HG03565 (cell line): ENCODE results near the gene RRP9.
"Not testable (repeated sequence)": the region's sequence is repeated elsewhere in the genome, so short reads cannot be mapped to it uniquely, and the experiment has no call there.

ENCODE experiments used
- ATAC-seq: cut with Tn5 transposase; IDR thresholded peaks from one replicate; pipeline ENCODE4 v1.9.1; 2021; ENCODE audit warnings: mild to moderate bottlenecking, moderate library complexity; ENCODE audit not compliant: unreplicated experiment

The RRP9 gene

DNA sequence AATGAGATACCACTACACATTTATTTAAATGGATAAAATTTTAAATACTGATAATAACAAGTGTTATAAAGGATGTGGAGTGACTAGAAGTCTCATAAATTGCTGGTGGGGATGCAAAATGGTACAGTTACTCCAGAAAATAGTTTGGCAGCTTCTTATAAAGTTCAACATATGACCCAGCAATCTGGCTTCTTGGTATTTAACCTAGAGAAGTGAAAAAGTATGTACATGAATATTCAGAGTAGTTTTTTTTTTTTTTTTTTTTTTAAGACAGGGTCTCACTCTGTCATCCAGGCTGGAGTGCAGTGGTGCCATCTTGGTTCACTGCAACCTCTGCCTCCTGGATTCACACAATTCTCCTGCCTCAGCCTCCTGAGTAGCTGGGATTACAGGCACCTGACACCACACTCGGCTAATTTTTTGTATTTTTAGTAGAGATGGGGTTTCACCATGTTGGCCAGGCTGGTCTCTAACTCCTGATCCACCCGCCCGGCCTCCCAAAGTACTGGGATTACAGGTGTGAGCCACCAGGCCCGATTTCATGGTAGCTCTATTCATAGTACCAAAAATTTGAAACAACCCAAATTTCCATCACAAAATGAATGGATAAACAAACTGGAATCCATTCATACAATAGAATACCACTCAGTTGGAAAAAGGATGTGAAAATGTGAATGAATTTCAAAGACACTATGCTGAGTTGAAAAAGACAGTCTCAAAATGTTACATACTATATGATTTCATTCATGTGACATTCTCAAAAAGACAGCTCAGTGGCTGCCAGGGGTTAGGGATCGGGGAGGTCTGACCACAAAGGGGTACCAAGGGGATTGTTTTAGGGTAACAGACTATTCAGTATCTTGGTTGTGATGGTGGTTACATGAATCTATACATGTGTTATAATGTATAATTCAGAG is 14.4 kb downstream of the RRP9 start:
- no peak for ATAC-seq

DNA sequence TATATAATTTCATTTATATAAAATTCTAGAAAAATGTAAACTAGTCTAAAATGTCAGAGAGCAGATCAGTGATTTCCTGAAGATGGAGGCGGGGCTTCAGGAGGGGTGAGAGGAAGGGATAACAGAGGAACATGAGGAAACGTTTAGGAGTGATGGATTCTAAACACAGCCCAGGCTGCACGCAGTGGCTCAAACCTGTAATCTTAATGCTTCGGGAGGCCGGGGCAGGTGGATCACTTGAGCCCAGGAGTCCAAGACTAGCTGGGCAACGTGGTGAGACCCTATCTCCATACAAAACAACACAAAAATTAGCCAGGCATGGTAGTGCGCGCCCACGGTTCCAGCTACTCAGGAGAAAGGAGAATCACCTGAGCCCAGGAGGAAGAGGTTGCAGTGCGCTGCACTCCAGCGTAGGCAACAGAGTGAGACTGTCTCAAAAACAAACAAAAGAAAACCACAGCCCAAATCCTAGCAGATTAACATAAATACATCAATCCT is 20.6 kb downstream of the RRP9 start:
- no peak for ATAC-seq

DNA sequence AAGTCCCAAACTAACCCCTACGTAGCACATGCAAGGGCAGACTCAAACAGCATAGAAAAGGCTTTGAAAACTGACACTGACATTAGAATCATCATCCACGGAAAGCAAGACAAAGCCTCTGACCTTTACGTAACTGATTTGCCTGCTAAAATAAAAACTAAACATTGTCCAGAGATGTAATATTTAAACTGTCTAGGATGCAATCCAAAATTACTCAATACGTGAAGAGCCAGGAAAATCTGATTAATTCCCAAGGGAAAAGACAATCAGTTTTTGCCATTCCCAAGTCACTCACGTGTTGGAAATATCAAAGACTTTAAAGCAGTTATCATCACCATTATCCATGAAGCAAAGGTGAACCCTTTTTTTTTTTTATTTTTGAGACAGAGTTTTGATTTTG is 25.3 kb downstream of the RRP9 start:
- ATAC-seq = no peak

DNA sequence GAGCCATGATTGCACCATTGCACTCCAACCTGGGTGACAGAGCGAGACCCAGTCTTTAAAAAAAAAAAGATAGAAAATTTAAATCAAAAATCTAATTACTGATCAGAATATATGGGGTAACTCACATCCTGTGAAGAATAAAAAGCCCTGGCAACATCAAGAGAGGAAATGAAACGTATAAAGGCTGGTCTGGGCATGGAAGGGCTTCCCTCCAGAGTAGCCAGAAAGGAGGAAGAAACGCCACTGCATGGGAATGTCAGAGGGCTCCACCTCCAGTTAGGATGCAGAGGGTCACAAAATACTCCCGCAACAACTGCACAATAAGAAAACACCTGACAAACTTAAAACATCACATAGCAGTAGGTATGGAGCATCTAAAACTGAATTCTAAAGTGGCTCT is 33.7 kb downstream of the RRP9 start:
- no peak for ATAC-seq

DNA sequence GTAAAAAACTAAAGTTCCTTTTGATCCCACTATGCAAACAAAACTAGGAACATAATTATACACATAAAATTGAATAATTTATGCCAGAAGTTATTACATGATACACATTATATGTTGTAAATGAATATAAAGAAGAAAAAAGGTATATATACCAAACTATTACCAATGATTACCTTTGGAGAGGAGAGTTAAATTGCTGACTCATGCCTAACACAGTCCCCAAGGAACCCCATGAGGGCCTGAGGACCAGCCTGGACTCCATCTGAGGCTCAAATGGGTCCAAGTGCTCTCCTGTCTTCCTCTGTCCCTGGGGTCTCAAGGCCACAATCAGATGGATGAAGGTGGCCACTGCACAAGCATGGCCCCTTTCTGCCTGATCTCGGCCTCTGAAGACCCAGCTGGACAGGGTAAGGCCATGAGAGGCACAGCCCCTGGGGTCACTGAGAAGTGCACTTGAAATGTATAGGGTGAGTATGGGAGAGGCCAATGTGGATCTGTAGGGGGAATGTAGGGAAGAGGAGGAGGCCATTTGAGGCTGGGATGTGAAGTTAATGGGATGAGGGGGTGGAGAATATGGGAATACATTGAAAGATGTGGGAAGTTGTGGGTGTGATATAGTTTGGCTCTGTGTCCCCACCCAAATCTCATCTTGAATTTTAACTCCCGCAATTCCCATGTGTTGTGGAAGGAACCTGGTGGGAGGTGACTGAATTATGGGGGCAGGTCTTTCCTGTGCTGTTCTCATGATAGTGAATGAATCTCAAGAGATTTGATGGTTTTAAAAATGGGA is 37.5 kb downstream of the RRP9 start:
- no peak for ATAC-seq

DNA sequence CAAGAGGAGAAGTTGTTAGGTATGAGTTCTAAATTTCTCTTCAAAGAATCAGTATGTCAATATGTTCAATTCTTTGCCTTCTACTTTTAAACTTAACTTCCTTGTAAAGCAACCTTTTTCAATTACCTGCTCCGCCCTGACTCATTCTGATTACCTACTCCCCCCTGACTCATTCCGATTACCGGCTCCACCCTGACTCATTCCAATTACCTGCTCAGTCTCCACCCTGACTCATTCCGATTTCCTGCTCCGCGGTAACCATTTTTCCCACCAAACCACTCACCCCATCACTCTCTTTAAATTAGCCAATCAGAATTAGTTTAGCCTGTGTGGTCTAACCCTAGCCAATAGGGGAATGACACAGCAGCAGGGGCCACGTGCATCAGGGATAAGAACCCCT is 39.3 kb downstream of the RRP9 start:
- not testable (repeated sequence) for ATAC-seq

DNA sequence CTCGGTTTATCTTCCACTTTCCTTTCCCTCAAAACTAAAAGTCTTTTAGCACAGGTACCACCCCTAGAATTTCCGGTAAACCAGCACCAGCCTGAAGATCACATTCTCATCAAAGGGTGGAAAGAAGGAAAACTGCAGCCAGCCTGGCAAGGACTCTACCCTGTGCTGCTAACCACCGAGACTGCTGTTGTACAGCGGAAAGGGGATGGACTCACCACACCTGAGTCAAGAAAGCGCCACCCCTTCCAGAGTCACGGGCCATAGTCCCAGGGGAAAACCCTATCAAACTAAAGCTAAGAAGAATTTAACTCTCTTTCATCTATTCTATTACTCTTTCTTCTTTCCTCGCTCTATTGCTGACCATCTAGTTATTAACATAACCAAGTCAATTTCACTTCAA is 41.7 kb downstream of the RRP9 start:
- ATAC-seq = not testable (repeated sequence)

DNA sequence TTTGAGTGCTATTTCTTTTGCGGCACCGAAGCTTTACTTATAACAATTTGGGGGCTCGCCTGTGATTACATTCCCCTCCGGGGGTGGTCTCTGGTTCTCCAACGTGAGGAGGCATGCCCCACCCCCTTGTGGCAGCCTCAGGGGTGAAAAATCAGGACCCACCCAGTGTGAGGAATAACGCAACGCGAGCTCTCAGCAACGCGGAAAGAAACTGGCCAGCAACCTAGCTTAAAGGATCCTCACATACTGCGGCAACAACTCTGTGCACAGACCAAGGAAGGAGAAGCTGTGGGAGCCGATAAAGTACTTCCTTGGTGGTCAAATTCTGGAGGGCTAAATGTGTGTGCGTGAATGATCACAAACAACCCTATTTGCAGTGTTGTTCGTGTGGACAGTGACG is 44.3 kb downstream of the RRP9 start:
- no peak for ATAC-seq

DNA sequence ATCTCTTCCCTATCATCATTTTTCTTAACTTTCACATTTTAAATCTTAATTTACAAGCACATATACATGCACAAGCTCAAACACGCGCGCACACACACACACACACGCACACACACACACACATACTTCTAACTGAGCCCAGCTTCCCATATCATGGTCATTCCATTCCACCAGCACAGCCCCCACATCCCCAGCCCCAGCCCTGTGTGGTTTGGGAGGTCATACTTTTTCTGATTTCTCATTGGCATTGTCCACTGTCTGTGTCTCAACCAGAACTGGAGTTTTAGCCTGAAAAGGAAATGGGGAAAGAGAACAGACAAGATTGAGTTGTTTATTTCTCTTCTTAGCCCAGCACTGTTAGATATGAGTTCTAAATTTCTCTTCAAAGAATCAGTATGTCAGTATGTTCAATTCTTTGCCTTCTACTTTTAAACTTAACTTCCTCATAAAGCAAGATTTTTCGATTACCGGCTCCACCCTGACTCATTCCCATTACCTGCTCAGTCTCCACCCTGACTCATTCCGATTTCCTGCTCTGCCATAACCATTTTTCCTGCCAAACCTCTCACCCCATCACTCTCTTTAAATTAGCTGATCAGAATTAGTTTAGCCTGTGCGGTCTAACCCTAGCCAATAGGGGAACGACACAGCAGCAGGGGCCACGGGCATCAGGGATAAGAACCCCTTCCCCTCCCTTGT is 44.9 kb downstream of the RRP9 start:
- ATAC-seq = no peak

DNA sequence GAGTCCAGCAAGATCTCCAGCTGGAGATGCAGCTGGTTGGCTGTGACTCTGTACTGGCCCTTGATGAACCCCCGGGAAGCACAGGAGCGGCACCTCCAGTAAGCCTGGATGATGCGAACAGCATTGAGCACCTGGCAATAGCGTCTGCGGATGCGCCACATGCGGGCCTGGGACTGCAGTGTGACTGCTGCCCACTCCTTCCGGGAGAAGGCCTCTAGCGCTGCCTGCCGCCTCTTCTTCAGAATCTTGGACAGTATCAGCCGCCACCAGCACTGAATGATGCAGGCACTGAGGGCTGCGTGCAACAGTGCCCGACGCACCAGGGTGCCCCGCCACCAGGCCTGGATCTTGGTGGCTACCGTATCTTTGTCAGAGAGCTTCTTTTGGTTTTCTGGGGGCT is 46.8 kb downstream of the RRP9 start:
- no peak for ATAC-seq

DNA sequence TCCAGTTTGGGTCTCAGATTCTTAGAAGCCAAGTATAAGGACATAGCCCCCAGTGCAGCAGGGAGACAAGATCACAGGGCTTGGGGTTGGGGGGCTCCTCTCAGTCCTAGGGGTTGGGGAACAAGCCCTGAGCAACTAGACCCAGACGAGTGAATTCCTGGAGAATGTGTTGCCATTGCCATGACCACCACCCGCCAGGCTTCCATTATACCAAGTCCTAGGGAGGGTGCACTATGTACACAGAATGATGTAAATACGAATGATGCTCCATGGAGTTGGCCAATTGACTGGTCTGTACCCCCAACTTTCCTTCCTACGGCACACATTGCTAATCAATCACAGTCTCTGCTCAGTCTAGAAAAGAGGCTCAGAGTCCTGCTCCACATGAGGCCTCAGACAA is 47.3 kb downstream of the RRP9 start:
- no peak for ATAC-seq

DNA sequence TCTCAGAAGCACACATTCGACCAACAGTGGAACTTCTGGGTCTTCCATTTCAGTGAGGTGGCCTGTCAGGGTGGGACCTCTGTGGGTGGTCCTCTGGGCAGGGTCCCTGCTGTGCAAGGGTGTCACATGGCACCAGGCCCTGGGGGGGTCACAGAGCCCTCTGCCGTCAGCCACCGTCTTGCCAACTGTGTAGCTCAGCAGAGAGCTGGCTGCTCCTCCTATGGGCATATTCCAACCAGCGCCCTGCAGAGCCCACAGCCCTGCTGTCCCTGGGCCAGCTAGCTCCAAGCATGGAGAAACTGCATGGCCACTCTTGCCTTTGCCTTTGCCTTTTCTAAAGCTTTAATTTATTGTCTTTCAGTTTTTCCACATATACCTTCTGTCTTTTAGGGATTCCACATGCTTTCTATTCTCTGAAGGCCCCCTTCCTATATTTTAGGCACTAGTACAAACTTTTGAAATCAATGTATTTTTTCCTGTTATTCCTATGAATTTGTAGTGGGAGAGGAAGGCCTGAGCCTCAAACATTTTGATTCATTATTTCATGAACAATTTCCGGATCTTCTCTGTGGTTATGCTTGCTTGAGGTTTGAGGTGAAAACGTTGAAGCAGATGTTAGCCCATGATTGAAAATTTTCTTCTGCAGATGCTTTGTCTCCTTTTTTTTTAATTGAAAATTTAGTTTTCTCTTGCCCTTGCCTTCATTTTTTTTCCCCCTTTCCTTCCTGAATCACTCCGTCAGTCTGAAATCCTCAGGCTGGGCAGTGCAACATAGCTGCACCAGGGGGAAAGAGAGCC is 50.3 kb downstream of the RRP9 start:
- no peak for ATAC-seq

DNA sequence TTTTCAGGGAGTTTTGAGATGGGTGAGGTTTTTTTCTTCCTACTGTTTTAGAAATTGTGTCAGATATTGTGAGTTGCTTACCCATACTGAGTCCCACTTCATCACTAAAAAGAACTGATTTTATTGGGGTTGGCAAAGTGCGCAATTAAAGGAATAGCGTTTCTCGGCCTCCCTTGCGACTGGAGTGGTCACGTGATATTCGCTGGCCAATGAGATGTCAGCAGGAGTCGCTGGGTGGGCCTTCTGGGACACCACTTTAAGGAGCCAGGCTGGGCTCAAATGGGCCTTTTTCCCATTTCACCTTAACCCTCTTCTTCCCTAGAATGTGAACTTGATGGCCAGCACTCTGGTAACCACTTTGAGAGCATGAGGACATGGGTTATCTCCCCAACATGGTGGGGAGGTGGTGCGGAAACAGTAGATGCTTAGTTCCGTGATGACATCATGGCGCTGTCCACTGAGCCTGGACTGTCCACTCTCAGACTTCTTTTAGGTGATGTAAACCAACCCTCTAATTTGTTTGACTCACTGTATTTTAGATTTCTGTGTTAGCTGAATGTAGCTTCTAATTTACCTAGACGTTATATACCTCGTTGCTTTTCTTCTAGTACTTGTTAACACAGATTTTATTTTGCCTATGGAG is 53.1 kb downstream of the RRP9 start:
- no peak for ATAC-seq

DNA sequence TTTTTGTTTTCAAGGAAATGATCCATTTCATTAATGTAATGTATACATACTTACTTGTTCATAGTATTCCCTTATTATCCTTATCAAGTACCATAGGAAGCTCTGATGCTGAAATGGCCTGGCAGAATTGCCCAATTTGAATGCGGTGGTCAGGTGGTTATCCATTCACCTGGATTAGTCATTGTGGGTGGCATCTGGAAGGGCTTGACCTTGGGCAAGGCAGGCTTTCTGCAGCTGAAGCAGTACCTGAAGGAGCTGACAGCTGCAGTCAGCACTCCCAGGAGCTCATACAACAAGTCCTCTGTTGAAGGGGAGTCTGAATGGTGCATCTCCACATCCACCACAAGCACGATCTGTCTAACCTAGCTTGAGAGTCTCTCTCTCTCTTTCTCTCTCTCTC is 54.1 kb downstream of the RRP9 start:
- ATAC-seq = no peak

DNA sequence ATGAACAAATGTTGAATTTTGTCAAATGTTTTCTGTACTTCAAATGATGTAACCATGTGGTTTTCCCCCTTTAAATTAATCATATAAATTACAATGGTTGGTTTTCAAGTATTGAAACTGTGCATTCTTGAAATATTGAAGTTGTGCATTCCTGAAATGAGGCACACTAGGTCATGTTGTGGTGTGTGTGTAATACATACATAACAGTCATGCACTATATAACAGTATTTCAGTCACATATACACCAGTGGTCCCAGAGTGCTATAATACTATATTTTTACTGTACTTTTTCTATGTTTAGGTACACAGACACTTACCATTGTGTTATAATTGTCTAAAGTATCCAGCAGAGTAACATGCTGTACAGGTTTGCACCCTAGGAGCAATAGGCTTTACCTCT is 55.3 kb downstream of the RRP9 start:
- ATAC-seq = no peak
